SU-DHL-6 (cell line): ENCODE data around the gene DCC.

ENCODE experiments used
- H2AFZ ChIP-seq: fragments of 200-600 bp; sonication (generic); 2 replicates; pipeline ENCODE4 v1.6.1; 2014; ENCODE audit warnings: low read depth, mild to moderate bottlenecking, moderate library complexity, mixed read lengths, antibody characterized with exemption, low read length; ENCODE audit not compliant: severe bottlenecking
- H3F3A ChIP-seq: fragments of 200-600 bp; shearing (Covaris generic); 2 replicates; pipeline ENCODE4 v1.6.0; 2016; ENCODE audit warnings: antibody characterized with exemption, mild to moderate bottlenecking; ENCODE audit not compliant: insufficient read depth
- H3K27ac ChIP-seq: fragments of 200-600 bp; sonication (generic); 2 replicates; pipeline ENCODE4 v1.5.1; 2016; ENCODE audit warnings: low read depth, mild to moderate bottlenecking, low read length, moderate library complexity, mixed read lengths
- H3K27me3 ChIP-seq: fragments of 200-600 bp; sonication (generic), shearing (Covaris generic); 2 replicates; pipeline ENCODE4 v1.6.0; 2014; ENCODE audit warnings: mild to moderate bottlenecking, low read length
- H3K36me3 ChIP-seq: fragments of 200-600 bp; sonication (generic); 2 replicates; pipeline ENCODE4 v1.6.1; 2014; ENCODE audit warnings: mild to moderate bottlenecking, low read length, mixed read lengths
- H3K4me2 ChIP-seq: fragments of 300-600, 200-600 bp; shearing (Covaris generic), sonication (generic); 2 replicates; pipeline ENCODE4 v1.6.0; 2014; ENCODE audit warnings: low read length, low read depth, mild to moderate bottlenecking; ENCODE audit not compliant: poor library complexity, severe bottlenecking
- H3K4me3 ChIP-seq: fragments of 200-600 bp; sonication (generic); 2 replicates; pipeline ENCODE4 v1.5.1; 2014; ENCODE audit warnings: antibody characterized with exemption, low read length, mild to moderate bottlenecking, mixed read lengths; ENCODE audit not compliant: insufficient read depth, poor library complexity, severe bottlenecking
- H3K79me2 ChIP-seq: fragments of 200-600 bp; sonication (generic); 2 replicates; pipeline ENCODE4 v1.6.1; 2014; ENCODE audit warnings: mild to moderate bottlenecking, low read length, moderate library complexity; ENCODE audit not compliant: insufficient read depth
- H3K9ac ChIP-seq: fragments of 200-600 bp; sonication (generic); 2 replicates; pipeline ENCODE4 v1.7.0; 2014; ENCODE audit warnings: mild to moderate bottlenecking, low read length
- H3K9me2 ChIP-seq: fragments of 200-600 bp; sonication (generic); replicated peaks from 2 replicates; pipeline ENCODE4 v1.6.1; 2014; ENCODE audit warnings: low read length; ENCODE audit not compliant: insufficient read depth
- H3K9me3 ChIP-seq: fragments of 200-600 bp; sonication (generic); 2 replicates; pipeline ENCODE4 v1.6.1; 2014; ENCODE audit warnings: low read length, mixed read lengths; ENCODE audit not compliant: insufficient read depth
- H4K20me1 ChIP-seq: fragments of 200-600 bp; sonication (generic); 2 replicates; pipeline ENCODE4 v1.6.1; 2014; ENCODE audit warnings: low read depth, mild to moderate bottlenecking, antibody characterized with exemption, low read length, moderate library complexity, mixed read lengths
- CTCF ChIP-seq: fragments of 200-600 bp; sonication (generic); IDR thresholded peaks from one replicate; pipeline ENCODE4 v1.5.1; 2017; ENCODE audit warnings: antibody characterized with exemption, mild to moderate bottlenecking, low read length, moderate library complexity; ENCODE audit not compliant: insufficient read depth, poor library complexity, severe bottlenecking
- EZH2phosphoT487 ChIP-seq: fragments of 200-600 bp; sonication (generic), shearing (Covaris generic); conservative IDR thresholded peaks from 2 replicates; pipeline ENCODE4 v1.6.1; 2018; ENCODE audit warnings: mild to moderate bottlenecking, antibody characterized with exemption, low read length, moderate library complexity, mixed read lengths

The DCC gene

GRCh38 chr18:52387175-52387574 is 47.2 kb downstream of the DCC start:
- Histone ChIP-seq H3F3A (no peaks in the 10 kb centered on the region), H3K27ac (no peak overlapping the region), H3K4me3 (no peak overlapping the region), H3K27me3 (no peaks in the 10 kb centered on the region), H3K79me2 (no peaks in the 10 kb centered on the region), H3K4me2 (no peak overlapping the region), H2AFZ (no peak overlapping the region), H4K20me1 (no peaks in the 10 kb centered on the region), H3K9me3 (no peaks in the 10 kb centered on the region), H3K9me2 (no peaks in the 10 kb centered on the region), H3K36me3 (no peaks in the 10 kb centered on the region), H3K9ac (no peak overlapping the region)
- TF ChIP-seq EZH2phosphoT487 = no peak
- no peak for TF ChIP-seq CTCF

- no peak overlapping the region for H3K9ac ChIP-seq
- H3K36me3 ChIP-seq = no peaks in the 10 kb centered on the region
- no peaks in the 10 kb centered on the region for H3K27me3 ChIP-seq
- no peaks in the 10 kb centered on the region for H3K79me2 ChIP-seq
- no peaks in the 10 kb centered on the region for H4K20me1 ChIP-seq
- no peak overlapping the region for H2AFZ ChIP-seq
- no peak overlapping the region for H3K4me3 ChIP-seq
- no peaks in the 10 kb centered on the region for H3K9me3 ChIP-seq
- no peak overlapping the region for H3K27ac ChIP-seq
- no peaks in the 10 kb centered on the region for H3K9me2 ChIP-seq
- H3F3A ChIP-seq = no peaks in the 10 kb centered on the region
- TF ChIP-seq CTCF = no peak
- TF ChIP-seq EZH2phosphoT487 = no peak
- H3K4me2 ChIP-seq = no peak overlapping the region
These were observed 52.0 kb downstream of the DCC start for GRCh38 chr18:52391810-52392559.

- no peak overlapping the region for H3K4me3 ChIP-seq
- no peak overlapping the region for H3K27ac ChIP-seq
- no peaks in the 10 kb centered on the region for H3K27me3 ChIP-seq
- H2AFZ ChIP-seq = no peak overlapping the region
- TF ChIP-seq CTCF (no peak), EZH2phosphoT487 (no peak)
- no peaks in the 10 kb centered on the region for H4K20me1 ChIP-seq
- no peaks in the 10 kb centered on the region for H3K9me3 ChIP-seq
- no peak overlapping the region for H3K4me2 ChIP-seq
- no peak overlapping the region for H3K9ac ChIP-seq
- no peaks in the 10 kb centered on the region for H3K79me2 ChIP-seq
- no peaks in the 10 kb centered on the region for H3K36me3 ChIP-seq
- no peaks in the 10 kb centered on the region for H3F3A ChIP-seq
- no peaks in the 10 kb centered on the region for H3K9me2 ChIP-seq
These were observed 54.6 kb downstream of the DCC start for GRCh38 chr18:52394602-52395001.
